Fibroblast of upper back skin (primary cell): ENCODE results near the gene KMT2A.

Experiments
- DNase-seq: peaks from one replicate; pipeline ENCODE4 v3.0.0-alpha.2; 2013

The KMT2A gene

GRCh38 chr11:118488480-118489109 is 52.3 kb downstream of the KMT2A start:
- DNase-seq, result peak; percentile 76

- DNase-seq, result no peak
These were observed 54.7 kb downstream of the KMT2A start for GRCh38 chr11:118491041-118491440.

GRCh38 chr11:118497831-118498230 is 61.5 kb downstream of the KMT2A start:
- peak; percentile 61 for DNase-seq

GRCh38 chr11:118503216-118503615 is 66.9 kb downstream of the KMT2A start:
- DNase-seq, result no peak

GRCh38 chr11:118511601-118512000 is 75.3 kb downstream of the KMT2A start:
- DNase-seq, result no peak

- no peak for DNase-seq
These were observed 77.8 kb downstream of the KMT2A start for GRCh38 chr11:118514103-118514502.

GRCh38 chr11:118519549-118519948 is 83.3 kb downstream of the KMT2A start:
- DNase-seq, result no peak

GRCh38 chr11:118521892-118522311 is 85.6 kb downstream of the KMT2A start:
- no peak for DNase-seq

GRCh38 chr11:118522571-118523072 is 86.3 kb downstream of the KMT2A start:
- peak; percentile 26 for DNase-seq

- DNase-seq, result no peak
These were observed 88.1 kb downstream of the KMT2A start for GRCh38 chr11:118524356-118524755.

- no peak for DNase-seq
These were observed 88.6 kb downstream of the KMT2A start for GRCh38 chr11:118524757-118525470.

GRCh38 chr11:118526688-118527087 is 90.4 kb downstream of the KMT2A start:
- no peak for DNase-seq

GRCh38 chr11:118527109-118527508 is 90.8 kb downstream of the KMT2A start, which contains the start of gene TTC36:
TTC36 (plus strand) TSS chr11:118527474; CDS start chr11:118527495, 21 bp downstream.
- no peak for DNase-seq

- DNase-seq, result no peak
These were observed 92.2 kb downstream of the KMT2A start for GRCh38 chr11:118528511-118528910.

GRCh38 chr11:118529584-118530175 is 93.4 kb downstream of the KMT2A start:
- no peak for DNase-seq

GRCh38 chr11:118530180-118530682 is 93.9 kb downstream of the KMT2A start:
- no peak for DNase-seq

- peak; percentile 27 for DNase-seq
These were observed 94.6 kb downstream of the KMT2A start, which contains the start of gene TMEM25 for GRCh38 chr11:118530683-118531596. TMEM25 (plus strand) TSS chr11:118531192; CDS start chr11:118531802, 610 bp downstream.

- DNase-seq, result no peak
These were observed 95.3 kb downstream of the KMT2A start for GRCh38 chr11:118531597-118532084.

- no peak for DNase-seq
These were observed 95.8 kb downstream of the KMT2A start for GRCh38 chr11:118532091-118532490.

GRCh38 chr11:118532852-118533768 is 96.8 kb downstream of the KMT2A start:
- DNase-seq, result no peak
